ENCODE measurements around the gene MTMR3.

GRCh38 chr22:30001459-30001858, 118.5 kb downstream of the MTMR3 start:
- TF ChIP-seq CTCF (IDR thresholded peaks at IDR 0.05) (no peak), POLR2A (IDR thresholded peaks at IDR 0.05) (no peak), EP300 (IDR thresholded peaks at IDR 0.05) (no peak)
